Activated CD4-positive, CD25-positive, alpha-beta regulatory T cell treated with anti-CD3 and anti-CD28 coated beads, Interleukin-2, amount 50 U/mL, for 16 hours (primary cell): ENCODE results near the gene MYH13.
"Not testable (repeated sequence)": the region's sequence is repeated elsewhere in the genome, so short reads cannot be mapped to it uniquely, and the experiment has no call there.

ENCODE experiments used
- DNase-seq: peaks from one replicate; pipeline ENCODE4 v3.0.0-alpha.2; 2020; ENCODE audit warnings: low read depth, low spot score

Gene MYH13

DNA sequence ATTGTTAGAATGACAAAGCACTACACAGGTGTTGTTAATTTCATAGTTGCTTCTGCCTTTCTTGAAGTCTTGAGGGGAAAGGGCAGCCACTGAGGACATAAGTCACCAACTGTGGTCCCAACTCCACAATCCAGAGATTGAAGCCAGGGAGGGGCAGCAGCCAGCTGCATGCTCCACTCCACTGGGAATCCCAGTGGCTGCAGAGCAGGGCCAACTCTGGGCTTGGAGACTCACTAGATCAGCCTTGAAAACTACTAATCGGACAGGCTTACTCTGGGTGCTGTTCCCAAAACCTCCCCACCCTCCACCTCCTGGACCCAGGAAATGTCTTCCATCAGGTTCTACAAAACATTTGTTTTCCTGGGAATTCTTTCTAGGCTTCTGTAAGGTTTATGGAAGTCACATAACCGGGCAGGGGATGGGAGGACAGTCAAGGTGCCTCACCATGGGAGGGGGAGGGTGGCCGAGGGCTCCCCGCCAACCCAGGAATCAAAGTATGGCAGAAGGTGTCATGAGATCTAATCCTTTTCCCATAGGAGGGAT lies 68.0 kb downstream of the MYH13 start:
- no peak for DNase-seq

DNA sequence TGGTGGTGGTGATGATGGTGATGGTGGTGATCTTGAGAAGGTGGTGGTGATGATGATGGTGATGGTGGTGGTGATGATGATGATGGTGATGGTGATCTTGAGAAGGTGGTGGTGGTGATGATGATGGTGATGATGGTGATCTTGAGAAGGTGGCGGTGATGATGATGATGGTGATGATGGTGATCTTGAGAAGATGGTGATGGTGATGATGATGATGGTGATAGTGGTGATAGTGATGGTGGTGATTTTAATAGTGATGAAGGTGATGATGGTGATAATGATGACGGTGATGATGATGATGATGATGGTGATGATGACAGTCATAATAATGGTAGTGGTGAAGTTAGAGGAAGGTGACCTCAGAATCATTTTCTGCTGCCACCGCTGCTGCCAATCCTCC lies 75.1 kb downstream of the MYH13 start:
- DNase-seq, result no peak

DNA sequence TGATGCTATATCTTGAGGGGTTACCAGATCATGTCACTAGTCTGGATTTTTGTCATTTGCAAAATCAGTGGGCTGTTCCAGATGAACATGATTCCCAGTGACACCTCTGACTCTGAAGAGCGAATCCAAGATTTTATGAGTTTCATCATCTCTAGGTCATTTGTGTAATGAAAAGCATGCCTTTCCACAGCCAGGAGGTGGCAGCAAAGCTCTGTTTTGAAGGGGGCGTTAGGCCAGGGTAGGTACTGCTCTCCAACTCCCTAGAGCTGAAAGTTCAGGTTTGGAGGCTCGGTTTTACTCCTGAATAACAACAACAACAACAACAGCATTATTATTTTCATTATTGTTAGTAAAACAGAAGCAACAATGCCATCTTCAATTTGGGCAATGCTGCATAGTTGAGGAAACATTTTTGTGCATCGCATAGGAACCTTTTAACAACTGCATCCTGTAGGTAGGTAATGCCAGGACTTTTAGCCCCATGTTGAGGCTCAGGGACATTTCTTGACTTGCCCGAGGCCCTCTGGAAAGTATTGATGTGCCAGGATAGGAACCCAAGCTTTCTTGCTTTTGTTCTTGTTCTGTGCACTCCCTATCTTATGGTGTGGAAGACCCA lies 77.0 kb downstream of the MYH13 start:
- no peak for DNase-seq

DNA sequence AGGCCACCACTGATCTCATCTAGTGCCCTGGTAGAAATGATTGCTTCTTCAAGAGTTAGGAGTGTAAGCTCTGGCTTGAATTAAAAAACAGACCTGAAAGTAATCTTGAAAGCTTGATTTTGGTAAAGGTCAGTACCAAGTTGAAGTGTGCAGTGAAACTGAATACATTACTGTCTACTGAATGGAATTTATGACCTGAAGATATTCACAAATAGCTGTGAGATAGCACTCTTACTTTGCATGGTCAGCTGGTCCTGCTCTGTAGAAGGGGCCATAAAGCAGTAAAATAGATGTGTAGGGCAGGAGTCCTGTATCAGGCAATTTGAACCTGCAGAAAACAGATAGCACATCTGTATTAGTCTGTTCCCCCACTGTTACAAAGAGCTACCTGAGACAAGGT lies 78.6 kb downstream of the MYH13 start:
- DNase-seq, result no peak

DNA sequence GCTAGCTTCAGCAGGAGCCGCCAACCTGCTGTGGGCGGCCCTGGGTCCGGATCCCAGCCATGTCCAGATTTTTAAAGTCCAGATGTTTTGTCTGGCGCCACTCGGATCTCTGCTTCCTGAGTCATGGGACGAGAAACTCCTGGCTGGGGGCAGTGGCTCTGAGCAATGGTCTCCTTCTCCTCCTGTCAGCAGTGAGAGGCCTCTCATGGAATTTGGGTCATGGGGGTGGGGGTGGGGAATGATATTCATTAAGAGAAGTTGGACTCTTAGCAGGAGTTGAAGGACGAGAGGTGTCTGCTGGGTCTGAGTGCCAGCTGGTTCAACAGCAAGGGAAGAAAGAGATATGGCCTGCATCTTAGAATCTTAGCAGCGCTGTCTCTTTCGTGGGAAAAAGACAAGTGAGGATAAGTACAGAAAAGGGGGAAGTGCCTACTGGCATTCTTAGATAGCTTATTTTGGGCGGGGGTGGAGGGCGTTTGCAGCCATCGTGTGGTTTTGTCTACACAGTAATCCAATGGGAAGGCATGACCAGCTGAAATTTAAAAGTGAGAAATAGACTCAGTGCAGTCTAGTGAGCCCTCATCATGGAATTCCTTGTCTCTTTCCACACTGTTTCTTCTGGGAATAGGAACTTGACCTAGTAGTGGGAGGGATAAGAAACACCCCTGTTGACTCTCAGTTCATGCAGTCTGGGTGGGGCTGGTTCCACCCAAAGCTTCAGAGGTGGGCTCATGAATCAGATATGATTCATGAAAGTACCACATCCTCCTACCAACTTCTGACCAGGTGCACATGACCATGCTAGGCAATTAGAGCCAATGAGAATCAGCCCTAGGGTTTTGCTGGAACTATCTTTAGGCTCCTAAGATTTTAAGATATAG lies 80.5 kb downstream of the MYH13 start:
- no peak for DNase-seq

DNA sequence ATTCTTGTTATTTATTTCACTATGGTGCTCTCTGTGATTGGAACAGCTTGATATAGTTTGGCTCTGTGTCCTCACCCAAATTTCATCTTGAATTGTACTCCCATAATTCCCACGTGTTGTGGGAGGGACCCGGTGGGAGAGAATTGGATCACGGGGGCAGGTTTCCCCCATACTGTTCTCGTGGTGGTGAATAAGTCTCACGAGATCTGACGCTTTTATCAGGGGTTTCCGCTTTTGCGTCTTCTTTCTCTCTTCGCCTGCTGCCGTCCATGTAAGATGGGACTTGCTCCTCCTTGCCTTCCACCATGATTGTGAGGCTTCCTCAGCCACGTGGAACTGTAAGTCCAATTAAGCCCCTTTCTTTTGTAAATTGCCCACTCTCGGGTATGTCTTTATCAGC lies 81.2 kb downstream of the MYH13 start:
- not testable (repeated sequence) for DNase-seq

DNA sequence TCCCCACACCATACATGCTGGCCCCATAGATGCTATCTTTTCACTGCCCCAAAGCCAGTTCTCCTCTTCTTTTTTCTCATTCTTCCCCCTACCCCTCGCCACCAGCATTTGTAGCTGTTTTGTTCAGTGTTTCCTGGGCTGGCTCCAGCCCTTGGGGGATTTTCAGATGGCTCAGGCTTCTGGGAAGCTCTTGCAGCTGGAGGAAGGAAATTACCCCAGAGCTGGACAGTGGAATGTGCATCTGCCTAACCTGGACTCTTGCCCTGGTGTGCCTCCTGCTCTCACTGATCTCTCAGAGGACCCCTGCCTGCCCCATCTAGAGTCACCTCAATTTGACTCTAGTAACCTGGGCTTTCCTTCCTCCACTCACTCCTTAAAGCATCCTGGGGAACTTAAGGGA lies 82.8 kb downstream of the MYH13 start:
- no peak for DNase-seq

DNA sequence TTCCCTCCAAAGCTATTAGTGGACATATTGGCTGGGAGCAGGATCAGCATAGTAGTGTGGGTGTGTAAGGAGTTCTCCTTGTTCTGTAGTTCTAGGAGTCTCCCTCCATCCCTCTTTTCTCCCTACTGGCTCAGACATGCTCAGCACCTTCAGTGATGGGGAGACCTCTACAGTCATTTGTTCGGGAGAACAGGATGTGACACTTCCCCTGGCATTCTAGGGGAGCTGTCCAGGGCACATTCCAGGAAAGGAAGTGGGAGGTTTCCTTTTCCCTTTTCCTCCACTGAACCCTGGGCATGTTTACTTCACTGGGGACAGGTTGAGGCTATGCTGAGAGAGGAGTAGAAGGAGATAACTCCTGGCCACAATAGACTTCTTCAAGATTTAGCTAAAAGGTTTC lies 86.5 kb downstream of the MYH13 start:
- no peak for DNase-seq

DNA sequence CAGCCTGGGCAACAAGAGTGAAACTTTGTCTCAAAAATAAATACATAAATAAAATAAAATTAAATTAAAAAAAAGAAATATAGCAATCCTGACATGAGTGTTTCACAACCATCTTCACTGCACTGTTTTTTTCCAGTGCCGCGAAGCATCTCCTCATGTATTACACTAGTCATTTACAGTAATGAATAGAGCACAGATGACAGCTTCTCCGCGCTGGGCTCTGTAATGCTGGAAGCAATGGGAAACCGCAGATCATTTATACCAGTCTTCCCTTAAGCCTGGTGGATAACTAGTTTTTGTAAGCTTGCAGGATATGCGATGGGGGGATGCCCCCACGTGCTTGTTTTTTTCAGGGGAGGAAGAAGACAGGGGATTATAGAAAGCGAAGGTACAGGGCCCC lies 86.9 kb downstream of the MYH13 start:
- no peak for DNase-seq

DNA sequence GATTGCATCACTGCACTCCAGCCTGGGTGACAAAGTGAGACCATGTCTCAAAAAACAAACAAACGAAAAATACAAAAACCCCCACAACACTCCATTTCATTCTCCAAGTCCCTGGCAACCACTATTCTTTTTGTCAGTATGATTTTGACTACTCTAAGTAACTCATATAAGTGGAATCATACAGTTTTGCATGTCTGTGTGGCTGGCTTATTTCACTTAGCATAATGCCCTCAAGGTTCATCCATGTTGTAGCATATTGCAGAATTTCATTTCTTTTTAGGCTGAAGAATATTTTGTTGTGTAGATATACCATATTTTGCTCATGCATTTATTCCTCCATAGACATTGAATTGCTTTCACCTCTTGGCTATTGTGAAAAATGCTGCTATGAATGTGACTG lies 92.7 kb downstream of the MYH13 start:
- no peak for DNase-seq

DNA sequence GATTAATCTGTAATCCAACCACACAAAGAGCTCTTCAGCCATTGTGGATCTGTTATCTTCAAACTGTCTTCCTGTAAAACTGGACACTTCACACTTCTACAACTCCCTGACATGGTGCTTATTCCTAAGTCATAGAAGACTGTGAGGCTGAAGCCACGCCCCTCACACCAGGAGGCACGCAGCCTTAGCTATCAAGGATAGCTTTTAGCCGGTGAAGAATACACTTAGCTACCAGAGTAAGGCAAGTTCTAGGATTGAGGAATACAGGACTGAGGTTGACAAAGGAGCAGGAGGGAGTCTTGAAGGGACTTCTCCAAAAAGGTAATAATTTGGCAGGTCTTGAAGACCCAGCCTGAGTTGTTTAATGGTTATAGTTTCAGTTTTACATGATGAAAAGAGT lies 94.6 kb downstream of the MYH13 start:
- DNase-seq, result no peak

DNA sequence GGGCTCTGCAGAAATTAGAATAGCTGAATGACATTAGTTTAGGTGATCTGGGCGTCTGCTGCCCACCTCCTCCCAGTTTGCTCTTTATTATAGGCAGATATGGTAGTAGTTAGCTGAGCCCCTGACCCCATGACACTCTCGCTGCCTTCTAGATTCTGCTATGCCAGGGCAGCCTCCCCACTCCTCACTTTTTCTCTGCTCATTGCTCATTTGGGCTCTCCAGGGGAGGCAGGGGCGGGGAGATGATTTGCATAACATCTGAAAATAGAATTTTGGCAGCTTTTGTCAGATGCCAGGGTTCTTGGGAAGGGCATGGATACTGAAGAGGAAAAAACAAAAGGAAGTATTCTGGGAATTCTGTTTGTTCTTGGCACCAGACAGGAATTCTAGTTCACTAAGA lies 96.4 kb downstream of the MYH13 start:
- no peak for DNase-seq

DNA sequence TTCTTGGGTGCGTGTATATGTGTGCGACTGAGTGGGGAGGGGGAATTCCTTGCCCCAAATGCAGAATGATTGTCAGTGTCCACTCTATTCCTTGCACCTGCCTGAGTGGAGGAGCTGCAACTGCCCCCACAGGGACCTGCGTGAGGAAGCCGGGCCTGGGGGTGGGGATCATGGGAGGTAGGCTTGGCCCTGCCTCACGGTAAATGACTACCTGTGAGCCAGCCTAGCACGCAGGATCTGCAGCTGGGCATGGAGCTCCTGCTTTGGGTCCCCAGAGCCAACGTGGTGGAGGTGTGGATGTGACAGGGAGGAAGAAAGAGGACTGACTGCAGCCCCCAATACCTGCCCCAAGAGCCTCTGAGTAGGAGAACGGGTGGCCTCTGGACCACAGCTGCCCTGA lies 97.4 kb downstream of the MYH13 start:
- no peak for DNase-seq

DNA sequence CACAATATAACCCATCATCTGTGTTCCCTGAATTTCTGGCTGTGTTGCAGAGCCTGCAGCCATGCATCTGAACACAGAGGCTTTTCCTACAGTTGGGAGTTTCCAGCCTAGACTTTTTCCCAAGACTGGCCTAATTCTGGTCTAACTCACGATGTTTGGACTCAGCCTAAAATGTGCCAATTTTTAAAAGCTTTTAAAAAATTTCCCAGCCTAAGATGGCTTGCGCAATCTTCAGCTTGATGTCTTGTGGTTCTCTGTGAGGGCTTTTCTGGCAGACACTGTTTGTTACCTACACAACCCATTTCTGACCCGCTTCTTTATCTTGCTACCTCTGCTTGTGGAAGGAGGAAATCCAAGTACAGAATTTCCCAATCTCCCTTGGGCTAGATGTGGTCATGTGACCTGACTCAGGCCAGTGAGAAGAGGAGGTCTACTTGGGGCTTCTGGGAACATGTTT lies 101.7 kb downstream of the MYH13 start:
- DNase-seq, result no peak

DNA sequence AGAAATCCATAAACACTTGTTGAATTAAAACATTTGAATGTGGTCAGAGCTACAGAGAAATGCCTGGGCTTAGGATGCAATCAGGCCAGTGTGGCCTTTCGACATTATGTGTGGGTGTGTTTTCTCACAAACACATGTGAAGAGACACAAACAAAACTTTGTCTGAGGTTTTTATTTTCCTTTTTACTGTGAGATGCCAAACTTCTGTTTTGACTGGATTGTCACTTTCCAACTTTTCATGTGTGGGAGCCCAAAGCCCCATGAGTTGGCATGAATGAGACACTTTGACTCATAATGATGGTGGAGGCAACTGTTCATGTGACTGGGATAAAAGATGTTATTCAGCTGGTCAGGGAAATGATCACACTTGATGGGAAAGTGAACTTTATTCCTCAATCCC lies 102.5 kb downstream of the MYH13 start:
- no peak for DNase-seq

DNA sequence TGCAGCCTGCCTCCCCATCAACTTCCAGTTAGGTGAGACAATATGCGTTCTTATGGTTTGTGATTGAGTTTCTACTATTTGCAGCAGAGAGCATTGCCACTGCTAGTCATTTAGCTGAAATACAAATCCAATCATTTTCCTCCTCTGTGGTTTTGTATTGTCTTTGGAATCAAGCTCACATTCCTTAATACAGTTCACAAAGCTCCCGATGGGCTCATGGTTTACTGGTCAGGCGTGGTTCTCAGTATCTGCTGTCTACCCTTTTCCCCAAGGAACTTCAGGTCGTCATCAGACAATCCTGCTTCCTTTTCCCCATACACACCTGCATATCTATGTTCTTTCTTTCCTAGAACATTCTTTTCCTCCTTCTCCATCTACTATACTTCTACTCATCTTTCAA lies 104.8 kb downstream of the MYH13 start:
- no peak for DNase-seq

DNA sequence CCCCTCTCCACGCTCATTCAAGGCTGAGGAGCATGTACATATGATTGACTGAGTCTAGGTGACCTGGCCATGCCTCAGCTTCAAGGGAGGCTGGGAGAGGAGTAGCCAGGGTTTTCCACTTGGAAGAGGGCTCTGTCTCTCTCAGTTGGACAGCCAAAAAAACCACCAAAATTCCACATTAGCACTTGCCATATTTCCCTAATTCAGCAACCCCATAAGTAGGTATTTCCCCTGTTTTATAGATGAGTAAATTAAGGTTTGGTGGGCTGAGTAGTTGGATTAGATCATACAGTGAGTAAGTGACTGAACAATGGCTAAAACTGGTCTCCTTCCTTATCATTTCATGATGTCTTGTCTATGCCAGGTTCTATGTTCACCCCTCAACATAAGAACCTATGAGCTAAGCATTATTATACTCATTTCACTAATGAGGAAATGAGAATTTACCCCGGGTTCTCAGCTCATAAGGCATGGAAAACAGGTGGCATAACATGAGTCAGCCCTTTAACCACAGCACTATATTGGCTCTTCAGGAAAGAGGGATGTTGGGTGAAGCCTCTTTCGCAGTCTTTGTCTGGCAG lies 106.4 kb downstream of the MYH13 start:
- DNase-seq, result no peak

DNA sequence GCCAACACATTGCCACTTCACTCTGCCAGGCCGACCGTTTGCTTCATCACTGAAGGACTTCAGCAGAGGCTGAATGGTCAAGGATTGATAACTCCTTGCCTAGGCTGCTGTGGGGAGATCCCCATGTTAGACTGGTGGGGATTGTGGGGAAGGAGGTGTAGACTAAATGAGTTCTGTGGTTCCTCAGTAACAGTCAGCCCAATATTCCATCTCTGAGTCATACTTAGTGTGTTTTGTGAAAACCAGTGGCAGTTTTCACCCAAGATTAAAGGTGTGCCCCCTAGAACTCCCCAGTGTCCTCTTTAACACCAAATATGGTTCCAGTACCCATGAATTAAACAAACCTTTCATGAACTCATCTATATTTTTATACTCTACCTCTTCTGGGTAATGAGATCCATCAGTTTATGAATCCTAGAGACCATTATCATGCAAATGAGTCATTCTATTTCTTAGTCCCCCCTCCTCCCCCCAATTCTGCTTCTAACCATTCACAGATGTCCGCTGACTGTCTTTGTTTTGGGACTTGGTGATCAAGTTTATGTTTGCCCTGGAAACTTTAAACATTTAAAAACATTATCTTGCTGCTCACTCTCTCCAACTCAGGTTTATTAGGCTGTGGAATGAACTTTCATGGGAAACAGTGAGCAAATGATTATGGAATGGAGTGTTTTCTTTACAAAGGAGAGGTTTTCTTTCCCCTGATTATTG lies 107.6 kb downstream of the MYH13 start:
- DNase-seq, result no peak

DNA sequence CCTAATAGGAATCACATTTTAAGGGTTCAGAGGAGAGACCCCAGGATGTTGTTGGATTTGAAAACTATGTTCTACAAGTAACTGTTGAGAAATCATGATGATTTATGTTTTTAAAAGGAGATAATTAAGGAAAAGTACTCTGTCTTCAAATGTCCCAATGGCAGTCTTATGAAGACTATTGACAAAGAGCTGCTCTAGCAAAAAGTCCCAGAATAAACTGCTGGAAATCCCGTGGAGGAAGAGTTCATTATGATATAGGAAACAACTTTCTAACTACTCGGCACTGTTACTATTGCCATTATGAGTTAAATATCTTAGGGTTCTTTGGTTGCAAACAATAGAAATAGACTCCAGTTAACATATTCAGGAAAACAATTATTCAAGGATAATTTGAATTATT lies 108.8 kb downstream of the MYH13 start:
- DNase-seq, result no peak

DNA sequence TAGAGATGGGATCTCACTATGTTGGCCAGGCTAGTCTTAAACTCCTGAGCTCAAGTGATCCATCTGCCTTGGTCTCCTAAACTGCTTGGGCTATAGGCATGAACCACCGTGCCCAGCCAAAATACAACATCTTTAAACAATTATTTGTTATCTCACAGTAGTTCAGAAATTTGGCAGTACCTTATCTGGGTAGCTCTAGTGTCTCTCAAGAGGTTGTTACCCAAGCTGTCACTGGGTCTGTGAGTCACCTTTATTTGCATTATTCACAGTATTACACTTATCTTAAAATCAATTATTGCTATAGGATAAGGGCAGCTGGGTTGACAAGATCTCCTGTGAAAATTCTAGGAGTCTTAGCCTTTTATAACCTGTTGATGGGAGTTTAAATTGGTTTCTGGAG lies 110.4 kb downstream of the MYH13 start:
- DNase-seq, result no peak

DNA sequence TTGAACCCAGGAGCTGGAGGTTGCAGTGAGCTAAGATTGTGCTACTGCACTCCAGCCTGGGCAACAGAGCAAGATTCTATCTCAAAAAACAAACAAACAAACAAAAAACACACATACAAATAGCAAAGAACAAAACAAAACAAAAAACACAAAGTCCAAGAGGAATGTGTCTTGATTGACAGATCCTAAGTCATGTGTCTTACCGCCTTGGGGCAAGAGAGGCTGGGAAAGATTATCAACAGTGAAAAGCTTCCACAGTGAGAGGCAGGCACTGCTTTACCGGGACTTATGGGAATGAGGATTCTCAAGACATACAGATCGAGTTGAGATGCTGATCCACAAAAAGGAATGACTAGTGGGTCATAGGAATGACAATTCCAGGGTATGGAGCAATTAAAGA lies 111.7 kb downstream of the MYH13 start:
- no peak for DNase-seq
